Left ventricle myocardium inferior (tissue), 1 donor: ENCODE measurements around the gene TTLL5. TPM values are rescaled to one million over a fixed set of nuclear protein-coding genes. Genes with fewer than 3 reads are reported as not detected.
A peak's percentile ranks its signal among the peaks of the same experiment; 100 is the strongest.

Experiments
- DNase-seq: peaks from one replicate; pipeline ENCODE4 v3.0.0-alpha.2; 2020
- H3K27ac ChIP-seq: fragments of 200-600 bp; replicated peaks from 2 replicates; pipeline ENCODE4 v1.8.0; 2021
- H3K27me3 ChIP-seq: fragments of 200-600 bp; 2 replicates; pipeline ENCODE4 v1.8.0; 2021; ENCODE audit warnings: low read depth
- H3K36me3 ChIP-seq: fragments of 200-600 bp; 2 replicates; pipeline ENCODE4 v1.8.0; 2021
- H3K4me1 ChIP-seq: fragments of 200-600 bp; 2 replicates; pipeline ENCODE4 v1.8.0; 2021
- H3K4me3 ChIP-seq: fragments of 200-600 bp; 2 replicates; pipeline ENCODE4 v1.8.0; 2021; ENCODE audit warnings: mild to moderate bottlenecking, moderate library complexity
- H3K9me3 ChIP-seq: fragments of 200-600 bp; replicated peaks from 2 replicates; pipeline ENCODE4 v1.8.0; 2021
- intact Hi-C: fragments of 100-400 bp; cut with micrococcal nuclease; formaldehyde crosslinking; loops from one replicate; pipeline ENCODE4 v1.11.0; 2022
- total RNA-seq: library from RNA; stranded (reverse); fragmentation: NEBNext Ultra II Directional; extraction: Animal tissue kit (Norgen Biotek cat#: 25700); gene quantifications from one replicate; pipeline ENCODE4 v1.2.1, GENCODE V29; 2021
- TF ChIP-seq, protein P1 (sequence below): fragments of 200-600 bp; IDR thresholded peaks from 2 replicates; pipeline ENCODE4 v1.8.0; 2021; ENCODE audit warnings: antibody characterized with exemption, mild to moderate bottlenecking, borderline replicate concordance
- donor health status: DM: no; HTN: yes; CAD: no; lungs with severe emphysema.

TTLL5 gene
- total RNA-seq, 1 donor from 2014 or later = 16.3 TPM

DNA sequence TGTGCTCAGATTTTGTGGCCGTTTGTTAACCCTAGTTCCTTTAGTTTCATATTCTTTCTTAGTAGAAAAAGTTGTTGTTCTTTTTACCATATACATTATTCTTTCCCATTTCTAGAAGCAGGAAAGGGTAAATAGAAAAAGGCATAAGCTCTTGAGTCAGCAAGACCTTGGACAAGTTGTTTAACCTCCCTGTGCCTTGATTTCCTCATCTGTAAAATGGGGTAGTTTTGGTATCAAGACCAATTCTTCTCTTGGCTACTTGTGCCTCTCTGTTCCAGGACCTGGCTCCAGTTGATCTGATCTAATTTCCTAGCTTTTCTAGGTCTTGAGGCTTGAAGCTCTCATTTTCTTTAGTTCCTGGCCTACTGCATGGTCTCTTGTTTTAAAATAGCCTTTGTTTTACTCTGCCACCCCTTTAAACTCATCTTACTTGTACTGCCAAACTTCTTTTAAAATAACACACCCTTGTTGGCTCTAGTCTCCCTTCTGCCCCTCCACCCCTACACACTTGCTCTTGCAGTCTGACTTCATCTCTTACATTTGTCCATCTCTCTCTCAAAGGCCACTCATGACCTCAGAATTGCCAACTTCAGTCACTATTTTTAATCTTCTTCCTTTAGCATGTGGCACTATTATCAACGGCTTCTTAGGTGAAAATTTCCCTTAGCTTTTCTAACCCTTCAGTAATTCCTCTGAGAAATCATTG lies 143.7 kb downstream of the TTLL5 start:
- Histone ChIP-seq H3K4me1 (peaks cover 24% of the 10 kb centered on the region), H3K9me3 (peaks cover 5% of the 10 kb centered on the region), H3K27ac (peak overlapping the region; percentile 72), H3K36me3 (peaks cover 19% of the 10 kb centered on the region), H3K4me3 (no peak overlapping the region), H3K27me3 (no peaks in the 10 kb centered on the region)
- TF ChIP-seq, protein P1, sequence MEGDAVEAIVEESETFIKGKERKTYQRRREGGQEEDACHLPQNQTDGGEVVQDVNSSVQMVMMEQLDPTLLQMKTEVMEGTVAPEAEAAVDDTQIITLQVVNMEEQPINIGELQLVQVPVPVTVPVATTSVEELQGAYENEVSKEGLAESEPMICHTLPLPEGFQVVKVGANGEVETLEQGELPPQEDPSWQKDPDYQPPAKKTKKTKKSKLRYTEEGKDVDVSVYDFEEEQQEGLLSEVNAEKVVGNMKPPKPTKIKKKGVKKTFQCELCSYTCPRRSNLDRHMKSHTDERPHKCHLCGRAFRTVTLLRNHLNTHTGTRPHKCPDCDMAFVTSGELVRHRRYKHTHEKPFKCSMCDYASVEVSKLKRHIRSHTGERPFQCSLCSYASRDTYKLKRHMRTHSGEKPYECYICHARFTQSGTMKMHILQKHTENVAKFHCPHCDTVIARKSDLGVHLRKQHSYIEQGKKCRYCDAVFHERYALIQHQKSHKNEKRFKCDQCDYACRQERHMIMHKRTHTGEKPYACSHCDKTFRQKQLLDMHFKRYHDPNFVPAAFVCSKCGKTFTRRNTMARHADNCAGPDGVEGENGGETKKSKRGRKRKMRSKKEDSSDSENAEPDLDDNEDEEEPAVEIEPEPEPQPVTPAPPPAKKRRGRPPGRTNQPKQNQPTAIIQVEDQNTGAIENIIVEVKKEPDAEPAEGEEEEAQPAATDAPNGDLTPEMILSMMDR = no peak
- no peak for DNase-seq
- intact Hi-C loops = no loop called here

DNA sequence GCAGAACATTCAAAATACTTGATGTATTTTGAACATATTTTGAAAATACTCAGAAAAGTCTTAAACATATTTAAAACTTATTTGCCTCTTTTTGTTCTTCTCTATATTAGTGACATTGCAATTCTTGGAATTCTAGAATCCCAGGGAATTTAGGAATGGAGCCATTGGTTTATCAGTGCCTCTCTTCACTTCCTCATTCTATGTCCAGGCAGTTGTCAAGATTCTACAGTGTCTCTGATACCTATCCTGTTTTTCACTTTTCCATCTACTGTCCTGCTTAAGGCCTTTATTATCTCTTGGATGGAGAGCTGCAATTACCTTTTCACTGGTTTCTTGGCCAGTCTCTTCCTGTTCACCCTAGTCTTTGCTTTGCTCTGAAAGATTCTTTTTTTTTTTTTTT lies 144.6 kb downstream of the TTLL5 start:
- H3K4me1 ChIP-seq = peaks cover 24% of the 10 kb centered on the region
- peak overlapping the region; percentile 72 for H3K27ac ChIP-seq
- no peak overlapping the region for H3K4me3 ChIP-seq
- no peak for DNase-seq
- no peaks in the 10 kb centered on the region for H3K27me3 ChIP-seq
- TF ChIP-seq, protein P1 = no peak
- H3K9me3 ChIP-seq = no peaks in the 10 kb centered on the region
- peaks cover 11% of the 10 kb centered on the region for H3K36me3 ChIP-seq
- intact Hi-C loops = no loop called here

DNA sequence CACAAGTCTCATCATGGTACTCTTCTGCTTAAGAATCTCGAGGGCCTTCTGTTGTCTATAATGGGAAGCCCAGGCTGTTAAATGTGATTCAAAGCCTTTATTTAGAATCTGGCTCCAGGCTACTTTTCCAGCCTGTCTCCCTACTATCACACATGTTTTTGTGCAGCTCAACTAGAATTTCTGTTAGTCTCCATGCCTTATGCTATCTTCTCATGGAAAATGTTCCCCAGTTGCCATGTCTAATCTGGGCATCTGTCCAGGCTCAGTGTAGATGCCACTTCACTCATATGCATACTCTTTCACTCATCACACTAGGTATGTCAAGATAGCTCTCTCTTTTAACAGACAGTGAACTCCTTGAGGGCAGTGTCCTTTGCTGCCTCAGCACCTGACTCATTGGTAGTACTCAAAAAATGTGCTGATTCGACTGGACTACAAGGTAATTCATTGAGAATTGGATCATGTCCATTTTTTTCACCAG lies 145.3 kb downstream of the TTLL5 start:
- H3K4me3 ChIP-seq = no peak overlapping the region

DNA sequence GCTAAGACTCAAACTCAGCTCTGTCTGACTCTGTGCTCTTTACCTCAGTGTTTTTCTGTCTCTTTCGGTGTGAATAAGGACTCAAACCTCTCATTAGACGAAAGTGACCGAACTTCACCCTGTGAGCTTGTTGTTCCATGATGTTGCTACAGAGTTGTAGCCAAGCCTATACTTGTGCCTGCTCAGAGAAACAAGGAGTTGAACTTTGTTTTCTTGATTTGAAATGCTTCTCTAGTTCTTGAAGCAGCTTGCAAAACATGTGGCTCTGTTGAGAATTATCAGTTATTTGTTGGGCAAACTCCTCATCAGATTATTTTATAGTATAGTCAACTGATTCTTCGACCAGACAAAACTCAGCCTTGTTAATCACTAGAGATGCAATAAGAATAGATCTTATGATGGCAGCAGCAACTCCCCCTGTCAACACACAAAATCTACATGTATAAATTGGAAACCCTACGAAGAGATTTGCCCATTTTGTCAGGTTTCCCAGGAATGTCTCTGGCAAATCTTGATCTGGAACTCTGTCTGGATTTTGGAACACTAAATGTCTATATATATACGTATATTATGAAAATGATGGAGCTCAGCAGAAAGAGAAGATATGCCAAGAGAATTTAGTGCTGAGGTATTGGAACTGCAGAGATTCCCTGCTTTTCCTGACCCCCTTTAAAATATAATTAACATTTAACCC lies 146.8 kb downstream of the TTLL5 start:
- peaks cover 24% of the 10 kb centered on the region for H3K4me1 ChIP-seq
- peaks cover 7% of the 10 kb centered on the region for H3K36me3 ChIP-seq
- no peaks in the 10 kb centered on the region for H3K27me3 ChIP-seq
- no peak overlapping the region for H3K4me3 ChIP-seq
- no peak overlapping the region for H3K27ac ChIP-seq
- intact Hi-C loops = no loop called here
- DNase-seq = no peak
- TF ChIP-seq, protein P1 = no peak
- H3K9me3 ChIP-seq = no peaks in the 10 kb centered on the region

More for the DNA sequence above, 145.3 kb downstream of the TTLL5 start:
- H3K9me3 ChIP-seq = no peaks in the 10 kb centered on the region
- H3K27me3 ChIP-seq = no peaks in the 10 kb centered on the region
- TF ChIP-seq, protein P1 = no peak
- no peak for DNase-seq
- H3K36me3 ChIP-seq = peaks cover 7% of the 10 kb centered on the region
- intact Hi-C loops = no loop called here
- H3K4me1 ChIP-seq = peaks cover 24% of the 10 kb centered on the region
- peak overlapping the region; percentile 72 for H3K27ac ChIP-seq

DNA sequence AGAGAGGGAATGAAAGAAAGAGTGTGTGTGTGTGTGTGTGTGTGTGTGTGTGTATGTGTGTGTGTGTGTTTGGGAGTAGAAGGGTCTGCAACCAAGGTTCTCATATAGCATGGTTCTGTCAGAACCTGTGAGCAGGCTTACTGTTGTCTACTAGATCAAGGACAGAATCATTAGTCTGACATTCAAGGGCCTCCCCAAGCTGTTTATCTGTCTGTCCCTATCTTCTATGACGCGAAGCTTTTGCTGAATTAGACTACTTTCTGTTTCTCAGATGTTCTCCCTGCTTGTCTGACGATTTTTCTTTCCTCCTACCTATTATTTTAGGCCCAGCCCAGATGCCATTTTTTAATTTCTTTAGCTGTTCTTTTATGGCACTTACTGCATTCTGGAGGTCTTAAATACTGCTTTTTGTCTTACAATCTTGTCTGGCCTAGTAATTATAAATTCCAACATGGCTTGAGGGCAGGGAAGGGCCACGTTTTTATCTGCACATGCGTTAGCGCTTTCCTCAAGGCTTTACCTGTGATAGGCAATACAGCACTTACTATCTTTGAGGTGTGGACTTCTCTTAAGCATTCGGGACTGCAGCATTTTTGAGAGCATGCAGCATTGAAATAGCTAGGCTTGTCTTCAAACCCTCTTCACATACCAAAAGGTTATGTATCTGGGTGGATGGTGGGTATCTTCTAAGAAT lies 150.2 kb downstream of the TTLL5 start:
- TF ChIP-seq, protein P1 = no peak
- Histone ChIP-seq H3K9me3 (no peaks in the 10 kb centered on the region), H3K27me3 (no peaks in the 10 kb centered on the region), H3K4me3 (no peak overlapping the region), H3K27ac (no peak overlapping the region), H3K36me3 (peaks cover 7% of the 10 kb centered on the region), H3K4me1 (peaks cover 4% of the 10 kb centered on the region)
- intact Hi-C loops = no loop called here
- no peak for DNase-seq
